Activated CD4-positive, alpha-beta memory T cell treated with anti-CD3 and anti-CD28 coated beads, Interleukin-2, amount 10 ng/mL, durations not matched to agents 7 days and 5 days (primary cell): Measurements from ENCODE around the gene C2orf81. TPM values are rescaled to one million over a fixed set of nuclear protein-coding genes. Genes with fewer than 3 reads are reported as not detected.

ENCODE experiments used
- CTCF ChIA-PET: fragments of 350-600 bp; sonication (Branson Sonifier 250); formaldehyde crosslinking; loops from one replicate; lab custom pipeline; 2021; ENCODE audit warnings: antibody characterized with exemption, inconsistent platforms; lab: Charles Lee
- POLR2A ChIA-PET: fragments of 350-600 bp; sonication (Branson Sonifier 250); formaldehyde crosslinking; loops from one replicate; lab custom pipeline; 2021; ENCODE audit warnings: antibody characterized with exemption; lab: Charles Lee
- DNase-seq: peaks from one replicate; pipeline ENCODE4 v3.0.0-alpha.2; 2020
- H3K27ac Mint-ChIP-seq: one replicate; pipeline ENCODE4 v1.8.0; 2021; ENCODE audit warnings: mild to moderate bottlenecking, mixed read lengths
- H3K27me3 Mint-ChIP-seq: one replicate; pipeline ENCODE4 v1.8.0; 2021; ENCODE audit warnings: mixed read lengths
- H3K36me3 Mint-ChIP-seq: one replicate; pipeline ENCODE4 v1.8.0; 2021; ENCODE audit warnings: low read depth, mixed read lengths
- H3K4me1 Mint-ChIP-seq: one replicate; pipeline ENCODE4 v1.8.0; 2021; ENCODE audit warnings: mixed read lengths
- H3K4me3 Mint-ChIP-seq: one replicate; pipeline ENCODE4 v1.8.0; 2021; ENCODE audit warnings: mild to moderate bottlenecking, mixed read lengths
- H3K9me3 Mint-ChIP-seq: one replicate; pipeline ENCODE4 v1.8.0; 2021; ENCODE audit warnings: mixed read lengths
- total RNA-seq, 2 experiments: library from RNA; stranded (reverse); gene quantifications; one replicate each; pipeline ENCODE4 v1.2.3, GENCODE V29; 2021

C2orf81 gene
- total RNA-seq, 2 experiments from 2014 or later: 1.2 to 1.6 TPM

- no peaks in the 10 kb centered on the region for H3K9me3 Mint-ChIP-seq
- no peaks in the 10 kb centered on the region for H3K36me3 Mint-ChIP-seq
- no peak for DNase-seq
- POLR2A ChIA-PET: interaction anchor here (0.5 to 1.0 kb wide), 3 partner anchors 24 to 71 kb away, joined by 3 read pairs; no protein-coding TSS in a partner anchor
- CTCF ChIA-PET: interaction anchor here (1.0 kb wide), 1 partner anchor 37 kb away, joined by 4 read pairs; no protein-coding TSS in a partner anchor
- H3K4me3 Mint-ChIP-seq: no peak overlapping the region
- no peak overlapping the region for H3K27ac Mint-ChIP-seq
- H3K27me3 Mint-ChIP-seq: peaks cover 16% of the 10 kb centered on the region
- peaks cover 16% of the 10 kb centered on the region for H3K4me1 Mint-ChIP-seq
Measured at GRCh38 chr2:74415762-74416395, 5.5 kb downstream of the C2orf81 start.

GRCh38 chr2:74414881-74415761 is 6.3 kb downstream of the C2orf81 start:
- Mint-ChIP-seq H3K4me1 (peaks cover 12% of the 10 kb centered on the region), H3K36me3 (no peaks in the 10 kb centered on the region), H3K4me3 (no peak overlapping the region), H3K9me3 (no peaks in the 10 kb centered on the region), H3K27me3 (peaks cover 13% of the 10 kb centered on the region), H3K27ac (no peak overlapping the region)
- ChIA-PET POLR2A (interaction anchor here (0.5 to 1.0 kb wide), 4 partner anchors 25 to 72 kb away, joined by 3 read pairs; partner anchors contain the start of gene MRPL53), CTCF (interaction anchor here (1.0 kb wide), 1 partner anchor 38 kb away, joined by 4 read pairs; no protein-coding TSS in a partner anchor)
- no peak for DNase-seq

GRCh38 chr2:74414441-74414840 is 7.0 kb downstream of the C2orf81 start:
- H3K9me3 Mint-ChIP-seq: no peaks in the 10 kb centered on the region
- ChIA-PET CTCF (no interaction called here), POLR2A (interaction anchor here (1.0 kb wide), 1 partner anchor 58 kb away, joined by 3 read pairs; the partner anchor contains the start of gene MRPL53)
- H3K27ac Mint-ChIP-seq: no peak overlapping the region
- peaks cover 14% of the 10 kb centered on the region for H3K27me3 Mint-ChIP-seq
- DNase-seq: no peak
- no peaks in the 10 kb centered on the region for H3K36me3 Mint-ChIP-seq
- H3K4me3 Mint-ChIP-seq: no peak overlapping the region
- peaks cover 12% of the 10 kb centered on the region for H3K4me1 Mint-ChIP-seq

DNA sequence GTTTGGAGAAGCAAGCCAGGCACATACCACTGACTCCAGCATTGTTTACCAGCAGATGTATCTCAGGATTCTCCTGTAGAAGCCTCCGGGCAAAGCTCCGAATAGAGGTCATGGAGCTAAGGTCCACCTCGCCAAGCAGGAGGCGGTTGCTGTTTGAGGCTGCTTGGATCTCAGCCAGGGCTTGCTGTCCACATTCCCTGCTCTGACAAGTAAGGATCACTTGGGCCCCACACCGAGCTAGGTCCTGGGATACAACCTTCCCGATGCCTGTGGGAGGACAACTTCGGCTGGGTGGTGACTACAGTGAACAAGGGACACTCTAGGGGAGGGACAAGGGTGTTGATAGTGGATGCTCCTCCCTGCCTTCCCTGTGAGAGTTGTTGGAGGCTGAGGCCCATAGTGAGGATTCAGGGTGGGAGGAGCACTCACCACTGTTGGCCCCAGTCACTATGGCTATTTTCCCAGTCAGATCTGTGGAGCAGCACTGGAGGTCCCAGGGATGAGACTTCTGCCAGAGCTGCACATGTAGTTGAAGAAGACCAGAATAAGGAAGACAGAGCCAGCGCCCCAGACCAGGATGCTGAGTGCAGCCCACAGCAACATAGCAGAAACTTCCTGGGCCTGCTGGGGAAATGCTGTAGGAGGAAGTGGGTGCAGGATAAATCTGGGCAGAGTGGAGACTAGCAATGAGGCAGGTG is 8.3 kb downstream of the C2orf81 start:
- H3K9me3 Mint-ChIP-seq: no peaks in the 10 kb centered on the region
- POLR2A ChIA-PET: interaction anchor here (1.4 kb wide), 1 partner anchor 9 kb away, joined by 4 read pairs; no protein-coding TSS in a partner anchor
- CTCF ChIA-PET: interaction anchor here (1.5 kb wide), 1 partner anchor 21 kb away, joined by 4 read pairs; no protein-coding TSS in a partner anchor
- peaks cover 12% of the 10 kb centered on the region for H3K4me1 Mint-ChIP-seq
- no peaks in the 10 kb centered on the region for H3K36me3 Mint-ChIP-seq
- peaks cover 20% of the 10 kb centered on the region for H3K27me3 Mint-ChIP-seq
- no peak for DNase-seq
- no peak overlapping the region for H3K4me3 Mint-ChIP-seq
- no peak overlapping the region for H3K27ac Mint-ChIP-seq

DNA sequence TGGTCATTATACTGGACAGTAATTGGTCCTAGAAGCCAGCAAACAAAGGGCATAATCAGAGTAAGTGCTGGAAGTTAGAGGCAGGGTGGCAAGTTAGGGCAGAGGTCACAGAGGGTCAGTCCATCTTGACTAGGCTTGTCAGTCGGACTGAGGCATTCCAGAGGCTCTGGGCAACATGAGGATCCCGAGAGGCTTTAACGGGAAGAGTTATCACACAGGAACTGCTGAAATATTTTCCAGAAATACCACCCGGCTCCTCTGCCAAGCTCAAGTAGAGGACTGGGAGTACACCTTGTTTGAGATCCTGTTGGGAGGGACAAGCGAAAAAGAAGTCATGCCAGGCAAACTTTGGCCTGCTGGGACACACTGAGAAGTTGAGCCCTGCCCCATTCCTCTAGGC is 13.7 kb downstream of the C2orf81 start:
- no peak overlapping the region for H3K27ac Mint-ChIP-seq
- H3K4me3 Mint-ChIP-seq: no peak overlapping the region
- CTCF ChIA-PET: no interaction called here
- H3K36me3 Mint-ChIP-seq: no peaks in the 10 kb centered on the region
- no peak for DNase-seq
- no peaks in the 10 kb centered on the region for H3K9me3 Mint-ChIP-seq
- H3K4me1 Mint-ChIP-seq: peaks cover 2% of the 10 kb centered on the region
- H3K27me3 Mint-ChIP-seq: peaks cover 21% of the 10 kb centered on the region
- POLR2A ChIA-PET: interaction anchor here (0.8 kb wide), 1 partner anchor 11 kb away, joined by 3 read pairs; no protein-coding TSS in a partner anchor

- Mint-ChIP-seq H3K36me3 (no peaks in the 10 kb centered on the region), H3K4me3 (no peak overlapping the region), H3K9me3 (no peaks in the 10 kb centered on the region), H3K27ac (no peak overlapping the region), H3K27me3 (peaks cover 21% of the 10 kb centered on the region), H3K4me1 (peaks cover 2% of the 10 kb centered on the region)
- CTCF ChIA-PET: no interaction called here
- DNase-seq: no peak
- POLR2A ChIA-PET: no interaction called here
Measured at GRCh38 chr2:74406035-74406434, 15.4 kb downstream of the C2orf81 start.

DNA sequence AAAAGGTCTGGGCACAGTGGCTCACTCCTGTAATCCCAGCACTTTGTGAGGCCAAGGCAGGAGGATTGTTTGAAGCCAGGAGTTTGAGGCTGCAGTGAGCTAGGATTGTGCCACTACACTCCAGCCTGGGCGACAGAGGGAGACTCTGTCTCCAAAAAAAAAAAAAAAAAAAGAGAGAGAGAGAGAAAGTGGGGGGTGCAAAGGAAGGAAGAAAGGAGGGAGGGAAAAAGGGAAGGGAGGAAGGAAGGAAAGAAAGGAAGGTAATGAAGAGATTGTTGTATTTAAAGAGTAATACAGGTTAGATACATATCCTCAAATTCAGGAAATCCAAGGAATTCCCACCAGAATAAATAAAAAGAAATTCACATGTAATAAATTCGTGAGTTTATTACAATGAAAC is 19.5 kb downstream of the C2orf81 start:
- Mint-ChIP-seq H3K4me3 (no peak overlapping the region), H3K27ac (no peak overlapping the region), H3K27me3 (peaks cover 6% of the 10 kb centered on the region), H3K36me3 (no peaks in the 10 kb centered on the region), H3K4me1 (peaks cover 2% of the 10 kb centered on the region), H3K9me3 (no peaks in the 10 kb centered on the region)
- ChIA-PET CTCF (interaction anchor here (0.7 to 3.1 kb wide), 10 partner anchors 8 to 577 kb away, joined by 3 to 19 read pairs (median 4); partner anchors contain the start of gene STAMBP), POLR2A (no interaction called here)
- DNase-seq: no peak

GRCh38 chr2:74399785-74400184 is 21.6 kb downstream of the C2orf81 start:
- Mint-ChIP-seq H3K36me3 (no peaks in the 10 kb centered on the region), H3K4me1 (no peaks in the 10 kb centered on the region), H3K9me3 (no peaks in the 10 kb centered on the region), H3K4me3 (no peak overlapping the region), H3K27ac (no peak overlapping the region), H3K27me3 (peaks cover 5% of the 10 kb centered on the region)
- DNase-seq: no peak
- ChIA-PET POLR2A (no interaction called here), CTCF (interaction anchor here (0.6 to 3.1 kb wide), 5 partner anchors 8 to 158 kb away, joined by 3 to 19 read pairs (median 5); no protein-coding TSS in a partner anchor)

GRCh38 chr2:74396149-74396548 is 25.3 kb downstream of the C2orf81 start:
- Mint-ChIP-seq H3K4me1 (peaks cover 9% of the 10 kb centered on the region), H3K36me3 (no peaks in the 10 kb centered on the region), H3K9me3 (no peaks in the 10 kb centered on the region), H3K27me3 (peaks cover 6% of the 10 kb centered on the region), H3K27ac (no peak overlapping the region), H3K4me3 (no peak overlapping the region)
- ChIA-PET CTCF (interaction anchor here (1.2 kb wide), 1 partner anchor 572 kb away, joined by 4 read pairs; no protein-coding TSS in a partner anchor), POLR2A (no interaction called here)
- no peak for DNase-seq

GRCh38 chr2:74393525-74393924 is 27.9 kb downstream of the C2orf81 start:
- no peaks in the 10 kb centered on the region for H3K9me3 Mint-ChIP-seq
- H3K27me3 Mint-ChIP-seq: peaks cover 6% of the 10 kb centered on the region
- H3K4me1 Mint-ChIP-seq: peaks cover 12% of the 10 kb centered on the region
- H3K4me3 Mint-ChIP-seq: no peak overlapping the region
- DNase-seq: no peak
- POLR2A ChIA-PET: no interaction called here
- CTCF ChIA-PET: no interaction called here
- no peaks in the 10 kb centered on the region for H3K36me3 Mint-ChIP-seq
- H3K27ac Mint-ChIP-seq: no peak overlapping the region

DNA sequence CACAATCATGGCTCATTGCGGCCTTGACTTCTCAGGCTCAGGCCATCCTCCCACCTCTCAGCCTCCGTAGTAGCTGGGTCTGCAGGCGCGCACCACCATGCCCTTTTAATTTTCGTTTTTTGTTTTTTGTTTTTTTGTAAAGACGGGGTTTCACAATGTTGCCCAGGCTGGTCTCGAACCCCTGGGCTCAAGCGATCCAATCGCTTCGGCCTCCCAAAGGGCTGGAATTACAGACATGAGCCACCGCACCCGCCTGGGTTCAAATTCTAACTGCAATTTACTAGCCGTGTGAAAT is 29.0 kb downstream of the C2orf81 start:
- Mint-ChIP-seq H3K27ac (no peak overlapping the region), H3K36me3 (no peaks in the 10 kb centered on the region), H3K27me3 (peaks cover 6% of the 10 kb centered on the region), H3K4me1 (peaks cover 12% of the 10 kb centered on the region), H3K4me3 (no peak overlapping the region), H3K9me3 (no peaks in the 10 kb centered on the region)
- CTCF ChIA-PET: interaction anchor here (0.9 to 3.0 kb wide), 20 partner anchors 8 to 656 kb away, joined by 3 to 19 read pairs (median 6); partner anchors contain the start of genes AUP1, C2orf81, DCTN1 and HTRA2
- DNase-seq: no peak
- POLR2A ChIA-PET: interaction anchor here (0.6 to 2.6 kb wide), 12 partner anchors 17 to 655 kb away, joined by 3 to 15 read pairs (median 4); partner anchors contain the start of genes BOLA3, C2orf81, CCDC142 and MOB1A
